Measurements from ENCODE around the gene TMEM255B.

The TMEM255B gene

DNA sequence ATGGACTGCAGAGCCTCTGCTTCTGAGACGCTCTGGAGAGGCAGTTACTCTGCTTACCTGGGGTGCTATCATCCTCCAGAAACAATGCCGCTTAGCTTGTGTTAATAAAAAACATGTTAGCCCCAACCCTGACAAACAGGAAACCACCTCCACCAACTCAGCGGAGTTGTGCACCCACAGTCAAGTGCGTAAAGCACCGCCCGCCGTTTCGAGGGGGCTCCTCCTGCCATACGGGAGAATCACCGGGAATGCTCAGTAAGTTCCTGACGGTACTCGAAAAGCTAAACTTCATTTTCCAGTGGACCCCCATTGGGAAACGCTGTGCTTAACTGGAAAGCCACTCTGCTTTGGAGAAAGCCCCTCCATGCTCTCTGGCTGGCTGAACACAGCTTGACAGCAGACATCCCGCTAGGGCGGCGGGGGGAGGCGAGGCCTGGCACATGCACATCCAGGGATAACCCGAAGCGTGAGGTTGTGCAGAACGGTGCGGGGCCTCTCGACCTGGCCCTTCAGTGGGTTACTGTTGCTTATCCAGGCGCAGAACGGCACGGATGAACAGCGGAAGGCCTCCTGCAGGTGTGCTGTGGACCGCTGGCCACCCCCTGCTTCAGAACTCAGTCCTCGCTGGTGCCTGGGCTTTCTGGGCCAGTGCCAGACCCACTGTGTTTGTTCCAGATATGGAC is 87.8 kb downstream of the TMEM255B start:
- DNase-seq (ENCODE audit: low read depth, low spot score) = no peak

DNA sequence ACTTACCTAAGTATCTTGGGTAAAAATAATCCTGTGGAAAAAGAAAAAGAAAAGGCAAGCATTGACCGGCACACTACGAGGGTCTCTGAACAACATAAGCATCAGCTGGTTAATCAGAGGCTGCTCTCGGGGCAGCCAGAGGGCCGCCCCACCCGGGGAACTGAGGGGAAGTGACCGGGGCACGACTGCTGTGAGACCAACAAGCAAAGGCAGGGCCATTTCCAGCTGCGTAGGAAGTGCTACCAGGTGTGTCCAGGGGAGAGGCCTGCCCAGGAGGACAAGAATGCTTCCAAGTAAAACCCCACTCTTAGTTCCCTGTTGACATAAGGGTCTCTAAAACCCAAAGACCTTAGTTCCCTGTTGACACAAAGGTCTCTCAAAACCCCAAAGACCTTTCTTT is 89.0 kb downstream of the TMEM255B start:
- DNase-seq (ENCODE audit: low read depth, low spot score) = no peak

GRCh38 chr13:113848431-113849260 is 89.6 kb downstream of the TMEM255B start:
- no peak for DNase-seq (ENCODE audit: low read depth, low spot score)

DNA sequence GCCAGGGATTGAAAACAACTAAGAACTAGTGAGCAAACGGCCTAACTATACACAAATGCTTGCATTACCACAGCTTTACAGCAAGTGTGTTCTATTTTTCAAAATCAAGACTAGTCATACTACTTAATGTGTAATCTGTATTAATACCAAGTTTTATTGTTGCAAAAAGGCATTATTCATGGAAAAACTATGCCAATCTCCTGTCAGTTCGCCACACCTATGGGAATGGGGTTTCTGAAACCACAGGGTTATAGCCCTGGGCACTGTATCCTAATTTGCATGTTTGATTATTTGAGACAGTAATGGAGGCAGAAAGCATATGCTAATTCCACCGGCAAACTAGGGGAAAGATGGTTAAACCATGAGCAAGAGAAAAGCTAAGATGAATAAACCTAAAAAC is 90.5 kb downstream of the TMEM255B start:
- DNase-seq (ENCODE audit: low read depth, low spot score) = no peak

- no peak for DNase-seq (ENCODE audit: low read depth, low spot score)
Measured at GRCh38 chr13:113849981-113850721, 91.1 kb downstream of the TMEM255B start.

DNA sequence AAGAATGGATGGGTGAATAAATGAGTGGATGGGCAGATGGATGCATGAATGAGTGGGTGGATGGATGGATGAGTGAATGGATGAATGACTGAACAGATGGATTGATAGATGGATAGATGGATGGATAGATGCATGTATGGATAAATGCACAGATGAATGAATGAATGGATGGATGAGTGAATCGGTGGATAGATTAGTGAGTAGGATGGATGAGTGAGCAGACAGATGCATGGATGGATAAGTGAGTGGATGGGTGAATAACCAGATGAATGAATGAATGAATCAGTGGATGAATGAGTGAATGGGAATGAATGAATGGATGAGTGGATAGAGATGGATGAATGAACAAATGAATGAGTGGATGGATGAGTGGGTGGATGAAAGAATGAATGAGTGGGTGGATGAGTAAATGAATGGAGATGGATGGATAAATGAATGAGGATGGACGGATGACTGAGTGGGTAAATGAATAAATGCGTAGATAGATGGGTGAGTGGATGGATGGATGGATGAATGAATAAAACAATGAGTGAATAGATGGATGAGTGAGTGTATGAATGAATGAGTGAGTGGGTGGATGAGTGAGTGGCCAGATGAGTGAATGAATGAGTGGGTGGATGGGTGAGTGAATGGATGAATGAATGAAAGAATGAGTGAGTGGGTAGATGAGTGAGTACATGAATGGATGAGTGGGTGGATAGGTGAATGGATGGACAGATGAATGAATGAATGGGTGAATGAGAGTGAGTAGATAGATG is 91.9 kb downstream of the TMEM255B start:
- DNase-seq (ENCODE audit: low read depth, low spot score) = no peak

- DNase-seq (ENCODE audit: low read depth, low spot score) = no peak
Measured at GRCh38 chr13:113851480-113851803, 92.4 kb downstream of the TMEM255B start.

GRCh38 chr13:113851826-113852535 is 93.0 kb downstream of the TMEM255B start:
- no peak for DNase-seq (ENCODE audit: low read depth, low spot score)

DNA sequence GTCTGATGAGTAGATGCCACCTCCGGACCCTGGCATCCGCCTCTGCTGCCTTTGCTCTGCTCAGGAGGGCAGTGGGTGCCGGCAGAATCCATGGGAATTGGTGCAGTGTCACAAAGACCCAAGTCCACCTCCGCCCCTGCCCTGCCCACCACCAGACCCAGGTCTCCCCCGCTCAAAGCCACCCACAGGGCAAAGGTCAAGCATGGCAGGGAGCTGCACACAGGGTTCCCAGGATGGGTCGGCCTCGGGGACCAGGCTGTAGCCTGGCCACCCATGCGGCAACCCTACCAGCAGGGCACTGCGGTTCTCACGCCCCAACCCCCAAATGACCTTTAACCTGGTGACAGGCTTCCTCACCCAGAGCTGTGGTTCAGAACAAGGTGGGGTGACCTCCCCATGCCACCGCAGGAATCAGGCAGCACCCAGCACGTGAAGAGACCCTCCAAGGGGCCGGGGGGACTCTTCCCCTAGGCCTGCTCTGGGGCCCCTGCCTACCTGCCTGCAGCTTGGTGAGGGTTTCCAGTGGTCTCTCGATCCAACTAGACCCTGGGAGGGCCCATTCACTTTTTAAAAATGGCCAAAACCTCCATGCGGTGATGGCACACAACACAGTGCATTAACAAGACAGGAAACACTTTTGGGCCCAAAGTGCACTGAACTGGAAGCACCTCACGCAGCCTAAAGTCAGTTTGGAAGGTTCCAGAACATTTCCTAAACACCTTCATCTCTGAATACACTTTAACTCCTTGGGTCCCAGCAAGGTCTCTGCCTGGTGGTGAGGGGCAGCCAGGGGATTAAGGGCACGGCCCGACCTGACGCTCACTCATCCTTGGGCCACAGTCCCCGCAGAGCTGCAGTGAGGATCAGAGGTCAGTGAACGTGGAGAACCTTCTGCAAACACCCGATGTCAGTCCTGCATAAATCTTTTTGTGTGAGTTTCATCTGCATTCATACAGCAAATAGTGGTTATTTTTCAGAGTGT is 93.8 kb downstream of the TMEM255B start:
- DNase-seq (ENCODE audit: low read depth, low spot score) = no peak

DNA sequence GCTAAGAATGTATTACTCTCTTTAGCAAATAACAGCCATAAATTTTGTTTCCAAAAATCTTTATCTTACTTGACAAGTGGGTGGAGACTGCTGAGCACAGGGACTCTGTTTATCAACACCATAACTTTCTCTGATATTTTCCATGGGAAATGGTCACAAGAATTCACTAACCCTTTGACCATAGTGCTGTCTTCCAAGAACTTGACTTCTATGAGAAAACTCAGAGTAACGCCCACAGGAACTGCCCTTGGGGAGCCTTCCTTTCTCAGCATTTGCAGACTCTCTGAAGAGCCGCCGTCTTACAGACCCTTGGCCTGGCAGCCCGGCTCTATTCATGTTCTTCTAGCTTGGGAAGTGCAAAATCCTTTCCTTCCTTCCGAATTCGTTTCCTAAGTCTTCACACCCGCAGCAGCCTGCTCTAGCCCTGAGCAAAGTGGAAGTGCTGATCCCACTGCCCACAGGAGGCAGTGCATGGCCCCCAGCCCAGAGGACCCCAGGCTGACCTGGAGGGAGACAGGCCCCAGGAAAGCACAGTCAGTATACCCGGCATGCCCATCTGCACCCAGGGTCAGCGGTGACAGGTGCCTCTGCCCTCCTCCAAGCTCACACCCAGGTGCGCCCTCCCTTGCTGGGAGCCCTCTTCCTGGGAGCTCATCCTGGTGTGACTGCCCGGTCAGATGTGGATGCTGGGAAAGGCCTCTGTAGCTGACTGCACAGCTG is 94.7 kb downstream of the TMEM255B start:
- DNase-seq (ENCODE audit: low read depth, low spot score) = no peak

GRCh38 chr13:113854238-113855011 is 95.4 kb downstream of the TMEM255B start:
- no peak for DNase-seq (ENCODE audit: low read depth, low spot score)

- no peak for DNase-seq (ENCODE audit: low read depth, low spot score)
Measured at GRCh38 chr13:113855012-113855921, 96.2 kb downstream of the TMEM255B start.

DNA sequence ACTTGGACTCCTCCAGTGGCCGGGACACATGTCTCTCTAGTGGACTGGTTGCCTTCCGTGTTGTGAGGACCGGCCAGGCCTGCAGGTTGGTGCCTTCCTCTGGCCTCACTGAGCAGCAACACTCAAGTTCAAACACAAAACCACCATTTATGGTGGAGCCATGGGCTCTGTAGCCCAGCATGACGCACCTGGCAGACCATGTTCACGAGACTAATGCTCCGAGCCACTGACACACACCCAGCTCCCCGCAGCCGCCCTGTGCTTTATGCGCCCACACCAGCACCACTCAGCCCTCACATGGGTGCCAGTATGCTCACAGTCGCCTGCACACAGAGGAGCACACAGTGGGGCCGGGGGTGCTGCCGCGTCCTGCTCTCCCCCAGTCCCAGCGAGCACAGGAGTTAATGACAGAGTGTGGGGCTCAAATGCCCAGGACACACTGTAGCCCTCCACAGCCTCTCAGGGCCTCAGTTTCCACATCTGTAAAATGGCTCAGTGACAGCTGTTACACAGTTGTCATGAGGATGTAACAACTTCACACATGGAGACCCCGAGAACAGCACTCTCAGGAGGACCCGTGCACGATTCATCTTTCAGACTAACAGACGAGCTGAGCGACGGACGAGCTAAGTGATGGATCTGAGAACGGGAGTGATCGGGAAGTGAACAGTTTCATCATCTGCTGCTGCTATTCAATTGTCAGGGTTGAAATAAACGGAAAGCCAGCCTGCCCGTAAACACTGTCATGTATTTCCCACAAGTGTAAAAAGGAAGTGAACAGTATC is 97.1 kb downstream of the TMEM255B start:
- DNase-seq (ENCODE audit: low read depth, low spot score) = no peak

DNA sequence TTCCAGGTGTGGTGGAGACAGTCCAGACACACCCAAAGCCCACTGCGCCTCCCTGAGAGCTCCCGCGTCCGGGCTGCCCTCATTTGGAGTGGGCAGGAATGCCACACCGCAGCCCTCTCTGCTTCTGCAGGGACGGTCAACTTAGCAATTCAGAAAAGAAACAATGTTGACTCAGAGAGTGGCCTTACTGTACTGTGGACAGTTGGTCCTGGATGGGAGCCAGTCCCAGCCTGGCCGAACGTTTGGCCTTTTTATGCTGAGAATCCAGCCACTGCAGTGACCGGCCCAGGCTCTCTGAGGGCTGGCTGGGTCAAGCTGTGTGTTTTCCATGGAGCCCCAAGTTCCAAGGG is 97.7 kb downstream of the TMEM255B start:
- DNase-seq (ENCODE audit: low read depth, low spot score) = no peak

DNA sequence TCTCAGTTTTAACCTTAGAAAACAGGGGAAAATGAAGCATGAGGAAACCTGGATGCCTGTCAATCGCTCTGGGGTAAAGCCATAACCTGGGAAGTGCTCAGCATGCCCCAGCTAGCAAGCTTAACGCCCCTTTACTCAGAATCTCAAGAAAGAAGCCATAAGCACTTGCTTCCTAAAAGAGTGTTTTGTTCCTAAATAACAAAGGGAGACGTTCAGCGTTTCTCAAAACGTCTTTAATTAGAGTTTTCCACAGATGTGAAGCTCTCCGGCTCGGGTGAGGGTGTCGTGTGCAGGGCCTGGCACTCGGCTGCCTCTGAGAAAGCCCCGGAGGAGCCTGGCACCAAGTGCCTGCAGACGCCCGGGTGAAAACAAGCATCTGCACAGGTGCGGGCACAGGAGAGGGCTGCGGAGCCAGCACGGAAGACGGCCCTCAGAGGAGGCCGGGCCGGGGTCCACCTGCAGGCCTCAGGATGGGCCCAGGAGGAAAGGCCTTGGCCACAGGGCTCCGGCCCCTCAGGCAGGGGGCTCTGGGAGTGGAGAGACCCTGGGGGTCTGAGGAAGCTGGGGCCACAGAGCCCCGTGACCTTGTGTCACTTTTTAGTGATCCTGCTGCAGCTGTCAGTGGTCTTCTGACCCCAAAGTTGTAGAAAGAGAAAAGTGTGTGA is 98.6 kb downstream of the TMEM255B start:
- DNase-seq (ENCODE audit: low read depth, low spot score) = no peak

Measured in activated CD4-positive, CD25-positive, alpha-beta regulatory T cell treated with anti-CD3 and anti-CD28 coated beads, Interleukin-2, amount 50 U/mL, for 16 hours (primary cell).